ENCODE data around the gene SPTLC3. TPM values are rescaled to one million over a fixed set of nuclear protein-coding genes. Genes with fewer than 3 reads are reported as not detected.

The SPTLC3 gene
- total RNA-seq, 1 donor from 2014 or later: 10.6 TPM

- no peak for DNase-seq (ENCODE audit: extremely low spot score, unreplicated experiment)
- Mint-ChIP-seq H3K27ac (no peak overlapping the region), H3K4me1 (ENCODE audit: unreplicated experiment) (no peaks in the 10 kb centered on the region), H3K27me3 (no peaks in the 10 kb centered on the region), H3K36me3 (no peaks in the 10 kb centered on the region), H3K9me3 (peaks cover 1% of the 10 kb centered on the region), H3K4me3 (no peak overlapping the region)
- TF ChIP-seq, protein P1, sequence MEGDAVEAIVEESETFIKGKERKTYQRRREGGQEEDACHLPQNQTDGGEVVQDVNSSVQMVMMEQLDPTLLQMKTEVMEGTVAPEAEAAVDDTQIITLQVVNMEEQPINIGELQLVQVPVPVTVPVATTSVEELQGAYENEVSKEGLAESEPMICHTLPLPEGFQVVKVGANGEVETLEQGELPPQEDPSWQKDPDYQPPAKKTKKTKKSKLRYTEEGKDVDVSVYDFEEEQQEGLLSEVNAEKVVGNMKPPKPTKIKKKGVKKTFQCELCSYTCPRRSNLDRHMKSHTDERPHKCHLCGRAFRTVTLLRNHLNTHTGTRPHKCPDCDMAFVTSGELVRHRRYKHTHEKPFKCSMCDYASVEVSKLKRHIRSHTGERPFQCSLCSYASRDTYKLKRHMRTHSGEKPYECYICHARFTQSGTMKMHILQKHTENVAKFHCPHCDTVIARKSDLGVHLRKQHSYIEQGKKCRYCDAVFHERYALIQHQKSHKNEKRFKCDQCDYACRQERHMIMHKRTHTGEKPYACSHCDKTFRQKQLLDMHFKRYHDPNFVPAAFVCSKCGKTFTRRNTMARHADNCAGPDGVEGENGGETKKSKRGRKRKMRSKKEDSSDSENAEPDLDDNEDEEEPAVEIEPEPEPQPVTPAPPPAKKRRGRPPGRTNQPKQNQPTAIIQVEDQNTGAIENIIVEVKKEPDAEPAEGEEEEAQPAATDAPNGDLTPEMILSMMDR (conservative IDR thresholded peaks at IDR 0.05): no peak
These were observed 19.1 kb upstream of the SPTLC3 start for GRCh38 chr20:12989586-12990115.

DNA sequence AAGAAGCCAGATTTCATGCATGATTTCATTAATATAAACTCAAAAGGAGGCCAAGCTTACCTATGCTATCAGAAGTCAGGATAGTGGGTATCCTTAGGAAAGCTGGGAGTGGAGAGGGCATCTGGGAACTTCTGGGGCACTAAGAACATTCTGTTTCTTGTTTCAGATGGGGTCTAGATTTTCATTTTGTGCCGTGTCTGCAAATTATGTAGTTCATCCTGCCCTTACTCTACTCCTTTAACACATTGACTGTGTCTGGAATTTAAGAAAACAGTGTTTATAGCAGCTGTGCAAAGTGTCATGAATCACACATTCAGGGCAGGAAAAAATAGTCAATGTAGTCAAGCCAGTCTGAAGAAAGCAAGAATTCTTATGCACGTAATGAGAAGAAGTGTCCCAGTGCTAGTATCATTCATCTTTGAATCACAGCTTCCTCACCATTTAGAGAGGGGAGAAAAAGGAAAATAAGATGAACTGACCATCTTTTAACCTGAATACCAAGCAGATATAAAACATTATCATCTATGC is 11.6 kb upstream of the SPTLC3 start:
- Mint-ChIP-seq H3K4me3 (no peak overlapping the region), H3K27me3 (no peaks in the 10 kb centered on the region), H3K27ac (peak overlapping the region; percentile 52), H3K9me3 (peaks cover 4% of the 10 kb centered on the region), H3K36me3 (no peaks in the 10 kb centered on the region), H3K4me1 (ENCODE audit: unreplicated experiment) (peaks cover 6% of the 10 kb centered on the region)
- TF ChIP-seq, protein P1 (conservative IDR thresholded peaks at IDR 0.05): no peak
- no peak for DNase-seq (ENCODE audit: extremely low spot score, unreplicated experiment)

- Mint-ChIP-seq H3K27me3 (no peaks in the 10 kb centered on the region), H3K4me1 (ENCODE audit: unreplicated experiment) (peaks cover 6% of the 10 kb centered on the region), H3K4me3 (no peak overlapping the region), H3K36me3 (no peaks in the 10 kb centered on the region), H3K27ac (no peak overlapping the region), H3K9me3 (peaks cover 4% of the 10 kb centered on the region)
- TF ChIP-seq, protein P1 (conservative IDR thresholded peaks at IDR 0.05): no peak
- no peak for DNase-seq (ENCODE audit: extremely low spot score, unreplicated experiment)
These were observed 10.7 kb upstream of the SPTLC3 start for GRCh38 chr20:12998046-12998445.

GRCh38 chr20:12999201-12999600 is 9.6 kb upstream of the SPTLC3 start:
- Mint-ChIP-seq H3K4me3 (no peak overlapping the region), H3K36me3 (no peaks in the 10 kb centered on the region), H3K4me1 (ENCODE audit: unreplicated experiment) (peaks cover 6% of the 10 kb centered on the region), H3K9me3 (peaks cover 4% of the 10 kb centered on the region), H3K27ac (no peak overlapping the region), H3K27me3 (no peaks in the 10 kb centered on the region)
- TF ChIP-seq, protein P1 (conservative IDR thresholded peaks at IDR 0.05): no peak
- DNase-seq (ENCODE audit: extremely low spot score, unreplicated experiment): no peak

DNA sequence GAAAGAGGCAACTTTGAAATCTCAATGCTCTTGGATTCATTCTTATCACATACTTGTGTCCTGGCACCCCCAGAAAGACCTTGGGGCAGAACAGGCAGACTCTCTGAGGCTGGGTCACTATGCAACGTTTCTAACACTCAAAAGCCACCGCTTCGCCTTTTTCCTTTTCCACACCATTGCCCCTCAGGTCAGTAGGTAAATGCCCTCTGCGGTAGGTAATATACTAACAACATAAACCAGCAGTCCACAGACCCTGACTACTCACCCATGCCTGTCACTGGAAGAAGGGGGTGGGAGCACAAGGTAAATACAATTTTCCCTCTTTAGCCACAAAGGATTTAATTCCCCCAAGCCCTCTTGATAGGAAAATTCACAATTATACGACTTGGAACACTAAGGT is 6.5 kb upstream of the SPTLC3 start:
- no peak overlapping the region for H3K4me3 Mint-ChIP-seq
- no peaks in the 10 kb centered on the region for H3K36me3 Mint-ChIP-seq
- H3K27ac Mint-ChIP-seq: no peak overlapping the region
- H3K9me3 Mint-ChIP-seq: no peaks in the 10 kb centered on the region
- no peak for DNase-seq (ENCODE audit: extremely low spot score, unreplicated experiment)
- H3K4me1 Mint-ChIP-seq (ENCODE audit: unreplicated experiment): peaks cover 3% of the 10 kb centered on the region
- TF ChIP-seq, protein P1 (conservative IDR thresholded peaks at IDR 0.05): no peak
- no peaks in the 10 kb centered on the region for H3K27me3 Mint-ChIP-seq
